ENCODE data around the gene DDX31.

The DDX31 gene

GRCh38 chr9:132594412-132594811 is 75.4 kb downstream of the DDX31 start:
- Mint-ChIP-seq H3K36me3 (ENCODE audit: insufficient read depth) (peaks cover 14% of the 10 kb centered on the region), H3K4me1 (ENCODE audit: low read depth in 2 of 2) (peaks cover 4 to 7% of the 10 kb centered on the region in 2 donors), H3K27ac (no peak overlapping the region), H3K4me3 (no peak overlapping the region), H3K27me3 (peaks cover 38 to 57% of the 10 kb centered on the region in 2 donors), H3K9me3 (no peaks in the 10 kb centered on the region)
- ATAC-seq (replicated peaks): no peak
- DNase-seq: no peak

GRCh38 chr9:132592451-132592850 is 77.3 kb downstream of the DDX31 start:
- peaks cover 14% of the 10 kb centered on the region for H3K36me3 Mint-ChIP-seq (ENCODE audit: insufficient read depth)
- H3K9me3 Mint-ChIP-seq: no peaks in the 10 kb centered on the region
- H3K4me3 Mint-ChIP-seq: no peak overlapping the region
- H3K4me1 Mint-ChIP-seq (ENCODE audit: low read depth in 2 of 2): peaks cover 4 to 9% of the 10 kb centered on the region in 2 donors
- H3K27me3 Mint-ChIP-seq: peaks cover 46 to 77% of the 10 kb centered on the region in 2 donors
- DNase-seq (no peak), ATAC-seq (replicated peaks) (no peak)
- no peak overlapping the region for H3K27ac Mint-ChIP-seq

- DNase-seq: no peak
- Mint-ChIP-seq H3K36me3 (ENCODE audit: insufficient read depth) (peaks cover 14% of the 10 kb centered on the region), H3K4me3 (no peak overlapping the region), H3K4me1 (ENCODE audit: low read depth in 2 of 2) (peaks cover 4 to 9% of the 10 kb centered on the region in 2 donors), H3K9me3 (no peaks in the 10 kb centered on the region), H3K27me3 (peaks cover 46 to 80% of the 10 kb centered on the region in 2 donors), H3K27ac (no peak overlapping the region)
- no peak for ATAC-seq (replicated peaks)
Measured at GRCh38 chr9:132591751-132592314, 78.0 kb downstream of the DDX31 start.

GRCh38 chr9:132591244-132591643 is 78.5 kb downstream of the DDX31 start:
- Mint-ChIP-seq H3K27me3 (peaks cover 52 to 80% of the 10 kb centered on the region in 2 donors), H3K9me3 (no peaks in the 10 kb centered on the region), H3K27ac (no peak overlapping the region), H3K4me1 (ENCODE audit: low read depth in 2 of 2) (peaks cover 4 to 9% of the 10 kb centered on the region in 2 donors), H3K4me3 (no peak overlapping the region), H3K36me3 (ENCODE audit: insufficient read depth) (peaks cover 17% of the 10 kb centered on the region)
- ATAC-seq (replicated peaks): no peak
- no peak for DNase-seq

- Mint-ChIP-seq H3K4me1 (ENCODE audit: low read depth in 2 of 2) (peaks cover 4 to 9% of the 10 kb centered on the region in 2 donors), H3K9me3 (no peaks in the 10 kb centered on the region), H3K27me3 (peaks cover 59 to 82% of the 10 kb centered on the region in 2 donors), H3K36me3 (ENCODE audit: insufficient read depth) (peaks cover 17% of the 10 kb centered on the region), H3K27ac (no peak overlapping the region), H3K4me3 (no peak overlapping the region)
- ATAC-seq (replicated peaks) (no peak), DNase-seq (no peak)
Measured at GRCh38 chr9:132590318-132591182, 79.2 kb downstream of the DDX31 start.

- no peak overlapping the region for H3K27ac Mint-ChIP-seq
- no peak for DNase-seq
- H3K9me3 Mint-ChIP-seq: no peaks in the 10 kb centered on the region
- H3K36me3 Mint-ChIP-seq (ENCODE audit: insufficient read depth): peaks cover 14% of the 10 kb centered on the region
- no peak for ATAC-seq (replicated peaks)
- peaks cover 4 to 9% of the 10 kb centered on the region in 2 donors for H3K4me1 Mint-ChIP-seq (ENCODE audit: low read depth in 2 of 2)
- no peak overlapping the region for H3K4me3 Mint-ChIP-seq
- peaks cover 64 to 87% of the 10 kb centered on the region in 2 donors for H3K27me3 Mint-ChIP-seq
Measured at GRCh38 chr9:132590037-132590317, 79.8 kb downstream of the DDX31 start.

GRCh38 chr9:132589148-132590036 is 80.4 kb downstream of the DDX31 start:
- no peak overlapping the region for H3K27ac Mint-ChIP-seq
- DNase-seq: no peak
- no peak overlapping the region for H3K4me3 Mint-ChIP-seq
- peaks cover 4 to 9% of the 10 kb centered on the region in 2 donors for H3K4me1 Mint-ChIP-seq (ENCODE audit: low read depth in 2 of 2)
- H3K9me3 Mint-ChIP-seq: no peaks in the 10 kb centered on the region
- peaks cover 70 to 93% of the 10 kb centered on the region in 2 donors for H3K27me3 Mint-ChIP-seq
- no peak for ATAC-seq (replicated peaks)
- peaks cover 14% of the 10 kb centered on the region for H3K36me3 Mint-ChIP-seq (ENCODE audit: insufficient read depth)

GRCh38 chr9:132588501-132589147 is 81.2 kb downstream of the DDX31 start:
- ATAC-seq (replicated peaks) (no peak), DNase-seq (no peak)
- Mint-ChIP-seq H3K27me3 (peaks cover 76 to 97% of the 10 kb centered on the region in 2 donors), H3K9me3 (no peaks in the 10 kb centered on the region), H3K27ac (no peak overlapping the region), H3K4me1 (ENCODE audit: low read depth in 2 of 2) (peaks cover 4 to 9% of the 10 kb centered on the region in 2 donors), H3K36me3 (ENCODE audit: insufficient read depth) (peaks cover 13% of the 10 kb centered on the region), H3K4me3 (no peak overlapping the region)

- no peaks in the 10 kb centered on the region for H3K9me3 Mint-ChIP-seq
- H3K27ac Mint-ChIP-seq: no peak overlapping the region
- peaks cover 12% of the 10 kb centered on the region for H3K36me3 Mint-ChIP-seq (ENCODE audit: insufficient read depth)
- no peak overlapping the region for H3K4me3 Mint-ChIP-seq
- H3K27me3 Mint-ChIP-seq: peaks cover 77 to 97% of the 10 kb centered on the region in 2 donors
- no peak for ATAC-seq (replicated peaks)
- DNase-seq: no peak
- peaks cover 4 to 9% of the 10 kb centered on the region in 2 donors for H3K4me1 Mint-ChIP-seq (ENCODE audit: low read depth in 2 of 2)
Measured at GRCh38 chr9:132588098-132588497, 81.7 kb downstream of the DDX31 start.

GRCh38 chr9:132587592-132587955 is 82.2 kb downstream of the DDX31 start:
- ATAC-seq (replicated peaks) (no peak), DNase-seq (no peak)
- H3K36me3 Mint-ChIP-seq (ENCODE audit: insufficient read depth): peaks cover 15% of the 10 kb centered on the region
- peaks cover 76 to 98% of the 10 kb centered on the region in 2 donors for H3K27me3 Mint-ChIP-seq
- H3K9me3 Mint-ChIP-seq: no peaks in the 10 kb centered on the region
- no peak overlapping the region for H3K27ac Mint-ChIP-seq
- H3K4me3 Mint-ChIP-seq: no peak overlapping the region
- peaks cover 4 to 9% of the 10 kb centered on the region in 2 donors for H3K4me1 Mint-ChIP-seq (ENCODE audit: low read depth in 2 of 2)

- peaks cover 71 to 96% of the 10 kb centered on the region in 2 donors for H3K27me3 Mint-ChIP-seq
- peaks cover 20% of the 10 kb centered on the region for H3K36me3 Mint-ChIP-seq (ENCODE audit: insufficient read depth)
- H3K9me3 Mint-ChIP-seq: no peaks in the 10 kb centered on the region
- no peak overlapping the region for H3K4me3 Mint-ChIP-seq
- no peak for ATAC-seq (replicated peaks)
- H3K27ac Mint-ChIP-seq: no peak overlapping the region
- H3K4me1 Mint-ChIP-seq (ENCODE audit: low read depth in 2 of 2): peaks cover 4 to 9% of the 10 kb centered on the region in 2 donors
- DNase-seq: no peak
Measured at GRCh38 chr9:132586830-132587591, 82.8 kb downstream of the DDX31 start.

GRCh38 chr9:132585954-132586829 is 83.6 kb downstream of the DDX31 start:
- Mint-ChIP-seq H3K36me3 (ENCODE audit: insufficient read depth) (peaks cover 27% of the 10 kb centered on the region), H3K9me3 (no peaks in the 10 kb centered on the region), H3K27me3 (peaks cover 71 to 96% of the 10 kb centered on the region in 2 donors), H3K4me1 (ENCODE audit: low read depth in 2 of 2) (peaks cover 7 to 12% of the 10 kb centered on the region in 2 donors), H3K4me3 (no peak overlapping the region), H3K27ac (no peak overlapping the region)
- no peak for DNase-seq
- ATAC-seq (replicated peaks): no peak
